Measurements from ENCODE around the gene RAC3.

- TF ChIP-seq CTCF (IDR thresholded peaks at IDR 0.05): no peak
- TF ChIP-seq POLR2A (IDR thresholded peaks at IDR 0.05): no peak
- no peak for TF ChIP-seq EP300 (IDR thresholded peaks at IDR 0.05)
Observed at GRCh38 chr17:82073446-82073845, 42.0 kb downstream of the RAC3 start.

Measured in tibial nerve (tissue), 4 donors.